Astrocyte (in vitro differentiated cells and primary cell): ENCODE data around the gene HNRNPUL1.

Source experiments
- CTCF ChIP-seq: IDR thresholded peaks from 2 replicates; pipeline ENCODE4 v1.5.1; 2011; ENCODE audit warnings: low read depth, mild to moderate bottlenecking, inconsistent platforms, low read length, moderate library complexity; ENCODE audit not compliant: insufficient read depth
- EZH2 ChIP-seq: IDR thresholded peaks from 2 replicates; pipeline ENCODE4 v1.6.1; 2012; ENCODE audit warnings: mild to moderate bottlenecking, low read length, inconsistent platforms; ENCODE audit not compliant: insufficient read depth

GRCh38 chr19:41334793-41335192, 70.6 kb downstream of the HNRNPUL1 start:
- TF ChIP-seq CTCF = no peak
- TF ChIP-seq EZH2 = no peak
